Psoas muscle (tissue), 8 donors: Measurements from ENCODE around the gene SLC25A22. TPM values are rescaled to one million over a fixed set of nuclear protein-coding genes. Genes with fewer than 3 reads are reported as not detected.

Experiments used
- ATAC-seq, 4 donors: fragments of 200-7000 bp; cut with Tn5 transposase; one replicate each; pipeline ENCODE4 v1.9.1; 2020; ENCODE audit warnings: moderate library complexity in 3 of 4, mild to moderate bottlenecking in 2 of 4
- DNase-seq, 2 donors: peaks; one replicate each; pipeline ENCODE4 v3.0.0-alpha.2; 2020
- H3K27ac ChIP-seq: fragments of 200-600 bp; one replicate; pipeline ENCODE4 v1.8.0; 2022
- H3K27me3 ChIP-seq, 3 donors: fragments of 200-600 bp in 1 of 3; one replicate each; pipeline versions ENCODE4 v1.6.1 to v1.8.0; 2013 to 2022; ENCODE audit warnings: low read length in 2 of 3, mild to moderate bottlenecking in 2 of 3, moderate library complexity in 1 of 3; ENCODE audit not compliant: insufficient read depth in 3 of 3
- H3K36me3 ChIP-seq, 2 donors: fragments of 200-600 bp in 1 of 2; one replicate each; pipeline versions ENCODE4 v1.6.1 to v1.8.0; 2013 to 2022; ENCODE audit warnings: low read depth in 1 of 2, mild to moderate bottlenecking in 1 of 2, moderate library complexity in 1 of 2; ENCODE audit not compliant: insufficient read depth in 1 of 2
- H3K4me1 ChIP-seq: fragments of 200-600 bp; one replicate; pipeline ENCODE4 v1.8.0; 2022
- H3K4me3 ChIP-seq: fragments of 200-600 bp; one replicate; pipeline ENCODE4 v1.8.0; 2022; ENCODE audit warnings: mild to moderate bottlenecking
- H3K9me3 ChIP-seq: fragments of 200-600 bp; one replicate; pipeline ENCODE4 v1.8.0; 2022
- CTCF ChIP-seq: fragments of 200-600 bp; IDR thresholded peaks from one replicate; pipeline ENCODE4 v1.8.0; 2022; ENCODE audit warnings: antibody characterized with exemption
- WGBS, 3 donors: extraction: QIAGEN DNeasy Blood & Tissue Kit; methylation state at CpG; one replicate each; pipeline versions ENCODE4 v1.1.6 to v1.1.7; 2013; 5-methylcytosine and 5-hydroxymethylcytosine counted together
- intact Hi-C, 2 donors: fragments of 100-400 bp; cut with DNase I; formaldehyde crosslinking; loops; one replicate each; pipeline versions ENCODE4 v1.11.0 to v1.14.2; 2022
- polyA plus RNA-seq, 3 donors: library from polyadenylated mRNA; stranded (reverse); fragments of 200-250 nt; gene quantifications; one replicate each; pipeline ENCODE4 v1.2.3, GENCODE V29; 2013
- total RNA-seq, 4 donors: library from RNA; stranded (reverse); fragmentation: NEBNext Ultra II Directional in 2 of 4; extraction: Animal tissue kit (Norgen Biotek cat#: 25700) in 2 of 4; gene quantifications; one replicate each; pipeline versions ENCODE4 v1.2.1 to v1.2.4, GENCODE V29; 2021 to 2023
- donor health status: healthy with polysubstance abuse.
- donor health status: DM: no; HTN: no; CAD: no; lungs with moderate emphysema.
- donor health status: Bipolar disorder and iron deficiency.
- donor health status: healthy.
- donor health status: DM: yes; HTN: yes; CAD: no.
- donor health status: DM: no; HTN: no; CAD: no.
- donor health status: DM: no; HTN: no; CAD: no.
- donor health status: DM: yes; HTN: yes; CAD: no.

The SLC25A22 gene
- total and polyA plus RNA-seq, 7 donors: 0.49 to 4.3 (median 1.6) TPM

DNA sequence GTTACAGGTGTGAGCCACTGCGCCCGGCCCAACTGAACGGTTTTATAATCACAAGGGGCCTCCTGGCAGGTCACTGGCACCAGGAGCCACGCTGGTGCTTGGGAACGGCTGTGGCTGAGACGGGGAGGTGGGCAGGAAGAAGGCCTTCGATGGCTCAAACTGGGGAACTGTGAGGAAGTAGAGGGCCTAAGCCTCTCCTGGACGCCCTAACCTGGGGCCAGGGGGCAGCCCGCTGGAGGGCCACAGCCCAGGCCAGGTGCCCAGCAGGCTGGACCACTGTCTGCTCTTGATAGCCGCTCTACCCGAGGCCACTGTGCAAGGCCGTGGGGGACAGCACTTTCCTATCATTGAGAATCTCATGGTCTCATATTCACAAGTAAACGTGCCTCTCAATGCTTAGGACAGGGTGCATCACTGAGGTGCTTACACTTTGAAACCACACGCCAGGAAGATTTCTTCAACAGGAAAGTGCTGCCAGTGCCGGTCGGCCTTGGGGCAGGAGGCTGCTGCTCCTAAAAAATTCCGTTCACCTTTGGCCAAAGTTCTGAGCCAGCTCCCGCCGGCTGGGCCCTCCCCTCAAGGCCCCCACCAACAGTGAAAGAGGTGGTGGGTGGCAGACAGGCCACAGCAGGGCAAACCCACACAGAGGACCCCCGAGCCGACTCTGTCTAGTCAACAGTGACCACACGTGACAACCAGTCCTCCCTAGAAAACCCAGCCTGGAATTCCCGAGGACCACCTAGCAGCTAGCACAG is 28.0 kb downstream of the SLC25A22 start:
- no peak for DNase-seq
- Histone ChIP-seq H3K36me3 (peaks cover 0 to 90% of the 10 kb centered on the region in 2 donors), H3K4me1 (peaks cover under 1% of the 10 kb centered on the region), H3K9me3 (no peaks in the 10 kb centered on the region), H3K27me3 (no peaks in the 10 kb centered on the region), H3K4me3 (no peak overlapping the region), H3K27ac (no peak overlapping the region)
- TF ChIP-seq CTCF: no peak
- WGBS, 3 donors: 86 to 90% (median 90%) methylated on average over 23 of the region's 23 CpGs
- intact Hi-C loops: no loop called here
- ATAC-seq: no peak

DNA sequence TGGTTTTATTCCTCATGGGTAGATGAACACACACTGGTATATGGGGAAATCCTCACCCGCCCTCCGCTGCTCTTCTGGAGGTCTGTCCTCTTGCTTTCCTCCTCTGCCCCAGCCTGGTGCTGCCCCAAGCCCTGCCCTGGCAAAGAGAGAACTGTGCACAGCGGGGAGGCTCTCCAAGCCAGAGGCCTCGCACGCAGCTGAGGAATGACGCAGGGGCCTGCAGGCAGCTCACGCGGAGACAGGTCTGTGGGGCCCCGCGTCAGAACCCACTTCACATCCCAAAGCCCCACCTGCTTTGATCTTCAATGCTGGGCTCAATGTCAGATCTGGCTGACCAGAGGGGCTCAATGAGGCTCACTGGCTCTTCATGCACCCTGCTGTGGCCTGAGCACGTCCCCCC is 30.8 kb downstream of the SLC25A22 start:
- DNase-seq: no peak
- Histone ChIP-seq H3K27ac (no peak overlapping the region), H3K36me3 (peaks cover 0 to 89% of the 10 kb centered on the region in 2 donors), H3K4me1 (peaks cover 4% of the 10 kb centered on the region), H3K4me3 (no peak overlapping the region), H3K9me3 (no peaks in the 10 kb centered on the region), H3K27me3 (no peaks in the 10 kb centered on the region)
- intact Hi-C loops: no loop called here
- TF ChIP-seq CTCF: no peak
- WGBS, 3 donors: 90 to 96% (median 94%) methylated on average over 11 of the region's 11 CpGs
- ATAC-seq: no peak

DNA sequence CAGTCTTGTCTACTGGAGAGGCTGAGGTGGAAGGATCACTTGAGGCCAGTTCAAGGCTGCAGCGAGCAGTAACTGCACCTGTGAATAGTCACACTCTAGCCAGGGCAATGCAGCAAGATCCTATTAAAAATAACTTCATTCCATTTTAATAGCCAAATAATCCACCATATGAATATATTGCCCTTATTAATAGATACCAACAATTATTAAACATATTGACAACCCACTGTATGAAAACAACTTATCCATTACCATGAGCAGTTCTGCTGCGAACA is 31.2 kb downstream of the SLC25A22 start:
- peaks cover 4% of the 10 kb centered on the region for H3K4me1 ChIP-seq
- no peak for TF ChIP-seq CTCF
- ATAC-seq (no peak), DNase-seq (no peak)
- WGBS, 3 donors: 87 to 100% (median 90%) methylated on average over 2 of the region's 2 CpGs
- H3K4me3 ChIP-seq: no peak overlapping the region
- intact Hi-C loops: no loop called here
- H3K27me3 ChIP-seq: no peaks in the 10 kb centered on the region
- H3K36me3 ChIP-seq: peaks cover 0 to 89% of the 10 kb centered on the region in 2 donors
- H3K9me3 ChIP-seq: no peaks in the 10 kb centered on the region
- H3K27ac ChIP-seq: no peak overlapping the region

- 76 to 82% (median 77%) methylated on average over 10 to 11 of the region's 11 CpGs for WGBS, 3 donors
- no peak for TF ChIP-seq CTCF
- no peak for ATAC-seq
- Histone ChIP-seq H3K36me3 (peaks cover 0 to 89% of the 10 kb centered on the region in 2 donors), H3K27ac (no peak overlapping the region), H3K4me3 (no peak overlapping the region), H3K4me1 (peaks cover 4% of the 10 kb centered on the region), H3K9me3 (no peaks in the 10 kb centered on the region), H3K27me3 (no peaks in the 10 kb centered on the region)
- no peak for DNase-seq
- intact Hi-C loops: no loop called here
Measured at GRCh38 chr11:766106-766935, 31.8 kb downstream of the SLC25A22 start.
